B cell (primary cell): ENCODE data around the gene DBR1. TPM values are rescaled to one million over a fixed set of nuclear protein-coding genes. Genes with fewer than 3 reads are reported as not detected.

Experiments
- ATAC-seq: fragments of 200-7000 bp; cut with Tn5 transposase; one replicate; pipeline ENCODE4 v1.10.0; 2021; ENCODE audit warnings: low read depth, mild to moderate bottlenecking, moderate number of reproducible peaks, moderate library complexity
- CTCF ChIA-PET: fragments of 350-600 bp; sonication (Branson Sonifier 250); formaldehyde crosslinking; loops from one replicate; lab custom pipeline; 2021; ENCODE audit warnings: antibody characterized with exemption, inconsistent platforms; lab: Charles Lee
- POLR2A ChIA-PET: fragments of 350-600 bp; sonication (Branson Sonifier 250); formaldehyde crosslinking; loops from one replicate; lab custom pipeline; 2021; ENCODE audit warnings: antibody characterized with exemption; lab: Charles Lee
- DNase-seq: peaks from one replicate; pipeline ENCODE4 v3.0.0; 2013
- H2AFZ ChIP-seq: 2 replicates; pipeline ENCODE4 v1.6.1; 2012; ENCODE audit warnings: mild to moderate bottlenecking, low read depth, low read length; ENCODE audit not compliant: insufficient read depth, poor library complexity, severe bottlenecking
- H3K27ac ChIP-seq, 2 donors: 1 replicate in 1 of 2; 2 replicates in 1 of 2; pipeline ENCODE4 v1.5.1; 2012 to 2013; ENCODE audit warnings: low read length in 2 of 2, mild to moderate bottlenecking in 2 of 2, moderate library complexity in 1 of 2
- H3K27me3 ChIP-seq, 4 experiments: fragments of 200-600 bp in 1 of 4; sonication (generic) in 1 of 4; replicated peaks in 1 of 4; 1 replicate in 2 of 4; 2 replicates in 2 of 4; pipeline versions ENCODE4 v1.6.1 to v1.7.0; 2013 to 2016; ENCODE audit warnings: low read length in 3 of 4, mild to moderate bottlenecking in 2 of 4, mixed read lengths in 1 of 4, moderate library complexity in 1 of 4; ENCODE audit not compliant: insufficient read depth in 4 of 4, control insufficient read depth in 3 of 4; ENCODE audit errors: control extremely low read depth in 1 of 4
- H3K36me3 ChIP-seq, 2 experiments: replicated peaks in 1 of 2; 1 replicate in 1 of 2; 2 replicates in 1 of 2; pipeline versions ENCODE4 v1.6.1 to v1.7.1; 2013; ENCODE audit warnings: low read length in 1 of 2; ENCODE audit not compliant: insufficient read depth in 2 of 2, control insufficient read depth in 1 of 2; ENCODE audit errors: control extremely low read depth in 1 of 2, extremely low read depth in 1 of 2
- H3K4me1 ChIP-seq, 2 donors: fragments of 200-600 bp in 1 of 2; sonication (generic) in 1 of 2; 1 replicate in 1 of 2; 2 replicates in 1 of 2; pipeline versions ENCODE4 v1.5.1 to v1.6.1; 2013 to 2017; ENCODE audit warnings: low read length in 2 of 2; ENCODE audit not compliant: control insufficient read depth in 2 of 2, insufficient read depth in 2 of 2
- H3K4me2 ChIP-seq: replicated peaks from 2 replicates; pipeline ENCODE3; 2012; ENCODE audit warnings: mild to moderate bottlenecking, low read depth, low read length; ENCODE audit not compliant: poor library complexity, severe bottlenecking
- H3K4me3 ChIP-seq, 5 experiments: fragments of 200-600 bp in 1 of 5; sonication (generic) in 1 of 5; 1 replicate in 3 of 5; 2 replicates in 2 of 5; pipeline versions ENCODE4 v1.5.1 to v1.7.0; 2011 to 2016; ENCODE audit warnings: low read length in 4 of 5, mild to moderate bottlenecking in 4 of 5, low read depth in 2 of 5, control low read depth in 1 of 5, moderate library complexity in 1 of 5; ENCODE audit not compliant: insufficient read depth in 1 of 5; ENCODE audit errors: control extremely low read depth in 1 of 5, extremely low read depth in 1 of 5
- H3K79me2 ChIP-seq: fragments of 200-600 bp; sonication (generic); one replicate; pipeline ENCODE4 v1.6.0; 2016; ENCODE audit warnings: low read length; ENCODE audit not compliant: control insufficient read depth, insufficient read depth
- H3K9ac ChIP-seq: fragments of 200-600 bp; sonication (generic); 2 replicates; pipeline ENCODE4 v1.6.1; 2017; ENCODE audit warnings: mild to moderate bottlenecking, low read length, moderate library complexity
- H3K9me3 ChIP-seq, 3 donors: one replicate each; pipeline versions ENCODE4 v1.6.1 to v1.7.1; 2013; ENCODE audit warnings: low read length in 2 of 3; ENCODE audit not compliant: control insufficient read depth in 2 of 3, insufficient read depth in 1 of 3; ENCODE audit errors: control extremely low read depth in 1 of 3
- H4K20me1 ChIP-seq: 2 replicates; pipeline ENCODE4 v1.6.0; 2012; ENCODE audit warnings: mild to moderate bottlenecking, low read length; ENCODE audit not compliant: insufficient read depth, control insufficient read depth, poor library complexity, severe bottlenecking
- H3K27ac Mint-ChIP-seq: one replicate; pipeline ENCODE4 v1.8.0; 2021; ENCODE audit warnings: mixed read lengths
- H3K27me3 Mint-ChIP-seq: one replicate; pipeline ENCODE4 v1.8.0; 2021; ENCODE audit warnings: mixed read lengths
- H3K4me1 Mint-ChIP-seq: one replicate; pipeline ENCODE4 v1.8.0; 2021; ENCODE audit warnings: mixed read lengths
- H3K4me3 Mint-ChIP-seq: one replicate; pipeline ENCODE4 v1.8.0; 2021; ENCODE audit warnings: mixed read lengths
- H3K9me3 Mint-ChIP-seq: one replicate; pipeline ENCODE4 v1.8.0; 2022; ENCODE audit warnings: mixed read lengths; ENCODE audit not compliant: insufficient read depth
- EZH2 ChIP-seq: IDR thresholded peaks from 2 replicates; pipeline ENCODE4 v1.6.1; 2012; ENCODE audit warnings: borderline replicate concordance, low read depth, mild to moderate bottlenecking, moderate library complexity, low read length; ENCODE audit not compliant: insufficient read depth, poor library complexity, severe bottlenecking
- WGBS: methylation state at CpG from one replicate; pipeline ENCODE4 v1.1.5; 2013; ENCODE audit warnings: missing lambda C conversion rate; ENCODE audit not compliant: insufficient coverage; 5-methylcytosine and 5-hydroxymethylcytosine counted together
- intact Hi-C: fragments of 100-400 bp; cut with micrococcal nuclease; formaldehyde crosslinking; loops from one replicate; pipeline ENCODE4 v1.10.0; 2022
- polyA plus RNA-seq: library from polyadenylated mRNA; depleted of rRNA; stranded (reverse); fragments of >200 nt; gene quantifications from 2 replicates; pipeline ENCODE4 v1.2.3, GENCODE V29; 2012
- total RNA-seq, 2 donors: library from RNA; stranded (reverse); fragments of 120-200 nt in 1 of 2; gene quantifications; 1 replicate in 1 of 2; 2 replicates in 1 of 2; pipeline versions ENCODE4 v1.2.3 to v1.2.4, GENCODE V29; 2013 to 2022
- TF ChIP-seq, protein P1 (sequence below): fragments of 200-600 bp; IDR thresholded peaks from one replicate; pipeline ENCODE4 v1.8.0; 2022; ENCODE audit warnings: antibody characterized with exemption, mild to moderate bottlenecking

The DBR1 gene
- total and polyA plus RNA-seq, 2 donors (not counting 1 experiment from before 2014, with no cell fraction given) = 7.5 to 22.6 TPM

DNA sequence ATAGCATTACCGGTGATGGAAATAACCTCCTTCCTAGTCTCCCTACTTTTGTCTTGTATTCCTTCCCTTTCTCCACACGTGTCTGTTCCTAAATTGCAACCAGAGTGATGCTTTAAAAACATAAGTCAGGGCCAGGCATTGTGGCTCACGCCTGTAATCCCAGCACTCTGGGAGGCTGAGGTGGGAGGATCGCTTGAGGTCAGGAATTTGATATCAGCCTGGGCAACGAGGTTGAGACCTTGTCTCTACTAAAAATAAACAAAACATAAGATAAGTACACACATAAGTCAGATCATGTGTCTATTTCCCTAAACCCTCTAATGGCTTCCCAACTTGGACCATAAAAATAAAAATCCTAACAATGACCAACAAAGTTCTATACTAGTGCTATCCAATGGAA lies 30.8 kb upstream of the DBR1 start:
- H3K79me2 ChIP-seq = peaks cover 87% of the 10 kb centered on the region

DNA sequence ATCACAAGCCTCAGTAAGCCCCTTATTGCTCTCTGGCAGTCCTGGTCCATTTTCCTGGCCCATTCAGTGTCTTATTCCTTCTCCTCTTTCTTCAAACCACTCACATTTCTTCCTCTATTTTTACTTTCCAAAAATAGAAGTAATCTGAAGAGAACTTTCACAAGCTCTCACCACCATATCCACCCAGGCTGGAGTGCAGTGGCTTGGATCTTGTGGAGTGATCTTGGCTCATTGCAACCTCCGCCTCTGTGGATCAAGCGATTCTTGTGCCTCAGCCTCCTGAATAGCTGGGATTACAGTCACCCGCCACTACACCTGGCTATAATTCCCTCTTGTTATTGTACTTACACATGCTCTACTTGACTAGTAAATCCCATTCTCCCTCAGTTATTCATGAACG lies 29.2 kb upstream of the DBR1 start:
- ATAC-seq (no peak), DNase-seq (no peak)
- H3K4me3 ChIP-seq = no peak overlapping the region
- WGBS = 90% methylated on average over 3 of the region's 4 CpGs
- peaks cover 0 to 2% of the 10 kb centered on the region in 2 experiments for H3K36me3 ChIP-seq
- H3K27me3 Mint-ChIP-seq = no peaks in the 10 kb centered on the region
- peaks cover 45% of the 10 kb centered on the region for H3K4me1 Mint-ChIP-seq
- no peaks in the 10 kb centered on the region for H3K4me1 ChIP-seq
- H3K4me3 Mint-ChIP-seq = no peak overlapping the region
- ChIA-PET POLR2A (no interaction called here), CTCF (no interaction called here)
- H3K9me3 Mint-ChIP-seq = no peaks in the 10 kb centered on the region
- no peak overlapping the region for H2AFZ ChIP-seq
- peaks cover 89% of the 10 kb centered on the region for H4K20me1 ChIP-seq
- no peak overlapping the region for H3K27ac Mint-ChIP-seq
- H3K27me3 ChIP-seq = no peaks in the 10 kb centered on the region
- no peak overlapping the region for H3K4me2 ChIP-seq
- H3K9ac ChIP-seq = no peak overlapping the region
- H3K27ac ChIP-seq = no peak overlapping the region
- intact Hi-C loops = no loop called here
- TF ChIP-seq, protein P1, sequence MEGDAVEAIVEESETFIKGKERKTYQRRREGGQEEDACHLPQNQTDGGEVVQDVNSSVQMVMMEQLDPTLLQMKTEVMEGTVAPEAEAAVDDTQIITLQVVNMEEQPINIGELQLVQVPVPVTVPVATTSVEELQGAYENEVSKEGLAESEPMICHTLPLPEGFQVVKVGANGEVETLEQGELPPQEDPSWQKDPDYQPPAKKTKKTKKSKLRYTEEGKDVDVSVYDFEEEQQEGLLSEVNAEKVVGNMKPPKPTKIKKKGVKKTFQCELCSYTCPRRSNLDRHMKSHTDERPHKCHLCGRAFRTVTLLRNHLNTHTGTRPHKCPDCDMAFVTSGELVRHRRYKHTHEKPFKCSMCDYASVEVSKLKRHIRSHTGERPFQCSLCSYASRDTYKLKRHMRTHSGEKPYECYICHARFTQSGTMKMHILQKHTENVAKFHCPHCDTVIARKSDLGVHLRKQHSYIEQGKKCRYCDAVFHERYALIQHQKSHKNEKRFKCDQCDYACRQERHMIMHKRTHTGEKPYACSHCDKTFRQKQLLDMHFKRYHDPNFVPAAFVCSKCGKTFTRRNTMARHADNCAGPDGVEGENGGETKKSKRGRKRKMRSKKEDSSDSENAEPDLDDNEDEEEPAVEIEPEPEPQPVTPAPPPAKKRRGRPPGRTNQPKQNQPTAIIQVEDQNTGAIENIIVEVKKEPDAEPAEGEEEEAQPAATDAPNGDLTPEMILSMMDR = no peak
- TF ChIP-seq EZH2 = no peak
- H3K79me2 ChIP-seq = peaks cover 96% of the 10 kb centered on the region
- H3K9me3 ChIP-seq = peaks cover 0 to 4% (median 0%) of the 10 kb centered on the region in 3 donors

More for the DNA sequence above, 30.8 kb upstream of the DBR1 start:
- DNase-seq = no peak
- Mint-ChIP-seq H3K9me3 (no peaks in the 10 kb centered on the region), H3K4me1 (peaks cover 31% of the 10 kb centered on the region), H3K27me3 (no peaks in the 10 kb centered on the region), H3K4me3 (no peak overlapping the region), H3K27ac (no peak overlapping the region)
- Histone ChIP-seq H3K9ac (no peak overlapping the region), H3K9me3 (peaks cover 0 to 4% (median 0%) of the 10 kb centered on the region in 3 donors), H3K36me3 (peaks cover 0 to 2% of the 10 kb centered on the region in 2 experiments), H3K4me2 (no peak overlapping the region), H3K4me1 (no peaks in the 10 kb centered on the region), H2AFZ (no peak overlapping the region), H3K27ac (no peak overlapping the region), H4K20me1 (peaks cover 81% of the 10 kb centered on the region), H3K4me3 (no peak overlapping the region), H3K27me3 (no peaks in the 10 kb centered on the region)
- WGBS = 100% methylated on average over 2 of the region's 5 CpGs
- POLR2A ChIA-PET = no interaction called here
- intact Hi-C loops = no loop called here
- CTCF ChIA-PET = no interaction called here
- TF ChIP-seq, protein P1 = no peak
- TF ChIP-seq EZH2 = no peak
- ATAC-seq = no peak
